Trophoblast cell (in vitro differentiated cells and primary cell): ENCODE measurements around the gene COL5A1.
"Not testable (repeated sequence)": the region's sequence is repeated elsewhere in the genome, so short reads cannot be mapped to it uniquely, and the experiment has no call there.

ENCODE experiments used
- DNase-seq, 2 donors: peaks; one replicate each; pipeline ENCODE4 v3.0.0-alpha.2; 2016
- H2AFZ ChIP-seq: 2 replicates; pipeline ENCODE4 v1.6.1; 2013; ENCODE audit warnings: low read length, moderate library complexity, mild to moderate bottlenecking; ENCODE audit not compliant: insufficient read depth, poor library complexity
- H2AK5ac ChIP-seq: 2 replicates; pipeline ENCODE4 v1.6.1; 2013; ENCODE audit warnings: mild to moderate bottlenecking, low read length
- H2BK120ac ChIP-seq: 2 replicates; pipeline ENCODE4 v1.6.1; 2013; ENCODE audit warnings: low read length, mild to moderate bottlenecking, moderate library complexity; ENCODE audit not compliant: insufficient read depth, poor library complexity
- H2BK12ac ChIP-seq: 2 replicates; pipeline ENCODE4 v1.6.1; 2013; ENCODE audit warnings: mild to moderate bottlenecking, low read length, moderate library complexity
- H2BK5ac ChIP-seq: 2 replicates; pipeline ENCODE4 v1.6.1; 2013; ENCODE audit warnings: low read length, low read depth, moderate library complexity, mild to moderate bottlenecking; ENCODE audit not compliant: poor library complexity
- H3K14ac ChIP-seq: 2 replicates; pipeline ENCODE4 v1.6.1; 2013; ENCODE audit warnings: mild to moderate bottlenecking, low read length
- H3K18ac ChIP-seq: 2 replicates; pipeline ENCODE4 v1.6.1; 2013; ENCODE audit warnings: mild to moderate bottlenecking, low read length
- H3K23ac ChIP-seq: 2 replicates; pipeline ENCODE4 v1.6.1; 2013; ENCODE audit warnings: low read length
- H3K27ac ChIP-seq: 2 replicates; pipeline ENCODE4 v1.5.1; 2013; ENCODE audit warnings: low read depth, mild to moderate bottlenecking, inconsistent platforms, low read length, moderate library complexity
- H3K27me3 ChIP-seq: 2 replicates; pipeline ENCODE4 v1.6.1; 2013; ENCODE audit warnings: inconsistent platforms, mild to moderate bottlenecking, low read length, moderate library complexity; ENCODE audit not compliant: insufficient read depth
- H3K36me3 ChIP-seq, 2 experiments: 1 replicate in 1 of 2; 2 replicates in 1 of 2; pipeline ENCODE4 v1.6.1; 2013; ENCODE audit warnings: low read length in 2 of 2, mild to moderate bottlenecking in 2 of 2, moderate library complexity in 1 of 2; ENCODE audit not compliant: insufficient read depth in 2 of 2, control insufficient read depth in 1 of 2
- H3K4ac ChIP-seq: 2 replicates; pipeline ENCODE4 v1.6.1; 2013; ENCODE audit warnings: low read depth, mild to moderate bottlenecking, low read length, moderate library complexity
- H3K4me1 ChIP-seq, 2 experiments: 1 replicate in 1 of 2; 2 replicates in 1 of 2; pipeline ENCODE4 v1.6.1; 2013; ENCODE audit warnings: low read length in 2 of 2, mild to moderate bottlenecking in 2 of 2, moderate library complexity in 1 of 2; ENCODE audit not compliant: insufficient read depth in 2 of 2, control insufficient read depth in 1 of 2
- H3K4me2 ChIP-seq: 2 replicates; pipeline ENCODE4 v1.6.1; 2013; ENCODE audit warnings: inconsistent platforms, mild to moderate bottlenecking, low read length, moderate library complexity
- H3K4me3 ChIP-seq: 2 replicates; pipeline ENCODE4 v1.5.1; 2013; ENCODE audit warnings: mild to moderate bottlenecking, low read depth, low read length, inconsistent platforms
- H3K79me1 ChIP-seq: one replicate; pipeline ENCODE4 v1.6.1; 2013; ENCODE audit warnings: low read length
- H3K79me2 ChIP-seq: 2 replicates; pipeline ENCODE4 v1.6.1; 2013; ENCODE audit warnings: low read length, mild to moderate bottlenecking; ENCODE audit not compliant: control insufficient read depth, insufficient read depth, poor library complexity
- H3K9ac ChIP-seq: 2 replicates; pipeline ENCODE4 v1.6.1; 2013; ENCODE audit warnings: mild to moderate bottlenecking, low read length
- H3K9me3 ChIP-seq: 2 replicates; pipeline ENCODE4 v1.6.1; 2013; ENCODE audit warnings: low read depth, mild to moderate bottlenecking, control low read depth, inconsistent platforms, low read length; ENCODE audit not compliant: insufficient read depth
- H4K12ac ChIP-seq: 2 replicates; pipeline ENCODE4 v1.6.1; 2013; ENCODE audit warnings: low read depth, mild to moderate bottlenecking, low read length, moderate library complexity
- H4K8ac ChIP-seq: 2 replicates; pipeline ENCODE4 v1.6.1; 2013; ENCODE audit warnings: low read depth, mild to moderate bottlenecking, low read length, moderate library complexity
- H4K91ac ChIP-seq: one replicate; pipeline ENCODE4 v1.6.1; 2013; ENCODE audit warnings: low read depth, mild to moderate bottlenecking, low read length, moderate library complexity
- whole genome bisulfite sequencing: extraction: QIAGEN DNeasy Blood & Tissue Kit; methylation state at CpG from one replicate; pipeline ENCODE4 v1.1.7; 2013; ENCODE audit warnings: missing lambda C conversion rate; ENCODE audit not compliant: insufficient read length, insufficient coverage; ENCODE audit errors: extremely low coverage; 5-methylcytosine and 5-hydroxymethylcytosine counted together

Gene COL5A1

GRCh38 chr9:134855231-134855899 is 213.8 kb downstream of the COL5A1 start:
- Histone ChIP-seq H4K91ac (no peak overlapping the region), H3K27ac (no peak overlapping the region), H2BK5ac (no peak overlapping the region), H3K79me2 (no peaks in the 10 kb centered on the region), H3K9me3 (peaks cover 40% of the 10 kb centered on the region), H2AFZ (no peak overlapping the region), H3K4me1 (no peaks in the 10 kb centered on the region), H3K4me2 (no peak overlapping the region), H3K79me1 (no peaks in the 10 kb centered on the region), H2BK120ac (no peak overlapping the region), H2BK12ac (no peak overlapping the region), H4K12ac (no peak overlapping the region), H3K14ac (no peak overlapping the region), H3K4ac (no peak overlapping the region), H3K36me3 (no peaks in the 10 kb centered on the region), H3K4me3 (no peak overlapping the region), H3K9ac (no peak overlapping the region), H2AK5ac (no peak overlapping the region), H3K23ac (no peak overlapping the region), H4K8ac (no peak overlapping the region), H3K18ac (no peak overlapping the region), H3K27me3 (no peaks in the 10 kb centered on the region)
- no peak for DNase-seq
- no CpG with 5 or more reads among the region's 18 CpGs for WGBS

- Histone ChIP-seq H3K4me3 (no peak overlapping the region), H2BK5ac (no peak overlapping the region), H3K18ac (no peak overlapping the region), H4K91ac (no peak overlapping the region), H3K4ac (no peak overlapping the region), H3K23ac (no peak overlapping the region), H3K27me3 (no peaks in the 10 kb centered on the region), H3K36me3 (no peaks in the 10 kb centered on the region), H3K4me2 (no peak overlapping the region), H4K12ac (no peak overlapping the region), H3K9ac (no peak overlapping the region), H3K9me3 (peaks cover 34% of the 10 kb centered on the region), H3K4me1 (no peaks in the 10 kb centered on the region), H3K79me1 (no peaks in the 10 kb centered on the region), H2AFZ (no peak overlapping the region), H2BK12ac (no peak overlapping the region), H3K79me2 (no peaks in the 10 kb centered on the region), H3K27ac (no peak overlapping the region), H2BK120ac (no peak overlapping the region), H4K8ac (no peak overlapping the region), H3K14ac (no peak overlapping the region), H2AK5ac (no peak overlapping the region)
- DNase-seq = no peak
- WGBS = no CpG with 5 or more reads among the region's 9 CpGs
Observed at GRCh38 chr9:134855900-134856377, 214.3 kb downstream of the COL5A1 start.

- H3K4ac ChIP-seq, H3K4me2 ChIP-seq, H4K12ac ChIP-seq, H3K9ac ChIP-seq, H2BK12ac ChIP-seq, H3K18ac ChIP-seq, H2BK5ac ChIP-seq, H4K8ac ChIP-seq, H2BK120ac ChIP-seq, H3K14ac ChIP-seq, H3K27me3 ChIP-seq, H3K4me1 ChIP-seq, H2AK5ac ChIP-seq, DNase-seq, H3K36me3 ChIP-seq, H3K27ac ChIP-seq, H4K91ac ChIP-seq, H3K23ac ChIP-seq, H2AFZ ChIP-seq, H3K79me1 ChIP-seq, H3K4me3 ChIP-seq, H3K79me2 ChIP-seq: not testable (repeated sequence)
- peaks cover 25% of the 10 kb centered on the region for H3K9me3 ChIP-seq
- WGBS = no CpG with 5 or more reads among the region's 2 CpGs
Observed at GRCh38 chr9:134857451-134857850, 215.8 kb downstream of the COL5A1 start.

- Histone ChIP-seq H2BK120ac (no peak overlapping the region), H3K4me2 (no peak overlapping the region), H2BK12ac (no peak overlapping the region), H3K4me1 (no peaks in the 10 kb centered on the region), H3K9me3 (peaks cover 23% of the 10 kb centered on the region), H4K12ac (no peak overlapping the region), H3K9ac (no peak overlapping the region), H4K91ac (no peak overlapping the region), H3K4ac (no peak overlapping the region), H3K23ac (no peak overlapping the region), H2BK5ac (no peak overlapping the region), H2AFZ (no peak overlapping the region), H3K18ac (no peak overlapping the region), H3K27ac (no peak overlapping the region), H3K36me3 (no peaks in the 10 kb centered on the region), H3K79me1 (no peaks in the 10 kb centered on the region), H3K27me3 (no peaks in the 10 kb centered on the region), H3K14ac (no peak overlapping the region), H3K4me3 (no peak overlapping the region), H2AK5ac (no peak overlapping the region), H3K79me2 (no peaks in the 10 kb centered on the region), H4K8ac (no peak overlapping the region)
- WGBS = no CpG with 5 or more reads among the region's 11 CpGs
- no peak for DNase-seq
Observed at GRCh38 chr9:134858051-134858841, 216.6 kb downstream of the COL5A1 start.
